C4-2B (cell line): ENCODE data around the gene TM6SF1.

Source experiments
- H3K27ac ChIP-seq: fragments of 450-650 bp; 2 replicates; pipeline ENCODE4 v1.5.1; 2017
- CTCF ChIP-seq: fragments of 450-650 bp; conservative IDR thresholded peaks from 2 replicates; pipeline ENCODE4 v1.5.1; 2017; ENCODE audit warnings: mild to moderate bottlenecking
- ZFX ChIP-seq: fragments of 450-650 bp; IDR thresholded peaks from 2 replicates; pipeline ENCODE4 v1.6.1; 2017

Gene TM6SF1

GRCh38 chr15:83106994-83107840, at the start of gene TM6SF1:
TSS of gene TM6SF1 (plus strand) at chr15:83107645. CDS start at chr15:83107681, 36 bp downstream.
- no peak within 1 kb of the TSS for H3K27ac ChIP-seq
- no peak for TF ChIP-seq CTCF
- TF ChIP-seq ZFX = no peak

- no peak overlapping the region for H3K27ac ChIP-seq
- TF ChIP-seq CTCF (no peak), ZFX (no peak)
Observed at GRCh38 chr15:83057696-83058376, 49.6 kb upstream of the TM6SF1 start.

GRCh38 chr15:83061680-83062079, 45.8 kb upstream of the TM6SF1 start:
- no peak for TF ChIP-seq ZFX
- H3K27ac ChIP-seq = no peak overlapping the region

- H3K27ac ChIP-seq = no peak overlapping the region
Observed at GRCh38 chr15:83062768-83063180, 44.7 kb upstream of the TM6SF1 start.

GRCh38 chr15:83063551-83063950, 43.9 kb upstream of the TM6SF1 start:
- no peak overlapping the region for H3K27ac ChIP-seq
- TF ChIP-seq CTCF = no peak
- no peak for TF ChIP-seq ZFX

More at GRCh38 chr15:83062768-83063180, 44.7 kb upstream of the TM6SF1 start:
- TF ChIP-seq CTCF (no peak), ZFX (no peak)

GRCh38 chr15:83064859-83065258, 42.6 kb upstream of the TM6SF1 start:
- no peak overlapping the region for H3K27ac ChIP-seq
- TF ChIP-seq CTCF (no peak), ZFX (no peak)

- no peak overlapping the region; the same call in 1 of the 2 replicates for H3K27ac ChIP-seq
Observed at GRCh38 chr15:83065431-83065830, 42.0 kb upstream of the TM6SF1 start.

More at GRCh38 chr15:83065431-83065830, 42.0 kb upstream of the TM6SF1 start:
- TF ChIP-seq ZFX = no peak
- no peak for TF ChIP-seq CTCF
